Esophagus mucosa (tissue), 1 donor: ENCODE measurements around the gene DYNC1LI2. TPM values are rescaled to one million over a fixed set of nuclear protein-coding genes. Genes with fewer than 3 reads are reported as not detected.
"Not testable (repeated sequence)": the region's sequence is repeated elsewhere in the genome, so short reads cannot be mapped to it uniquely, and the experiment has no call there.

ENCODE experiments used
- ATAC-seq: fragments of 200-7000 bp; cut with Tn5 transposase; one replicate; pipeline ENCODE4 v1.9.1; 2020
- total RNA-seq: library from RNA; stranded (reverse); gene quantifications from one replicate; pipeline ENCODE4 v1.2.4, GENCODE V29; 2023
- donor health status: DM: yes; HTN: yes; CAD: no.

The DYNC1LI2 gene
- total RNA-seq, result 69.4 TPM

DNA sequence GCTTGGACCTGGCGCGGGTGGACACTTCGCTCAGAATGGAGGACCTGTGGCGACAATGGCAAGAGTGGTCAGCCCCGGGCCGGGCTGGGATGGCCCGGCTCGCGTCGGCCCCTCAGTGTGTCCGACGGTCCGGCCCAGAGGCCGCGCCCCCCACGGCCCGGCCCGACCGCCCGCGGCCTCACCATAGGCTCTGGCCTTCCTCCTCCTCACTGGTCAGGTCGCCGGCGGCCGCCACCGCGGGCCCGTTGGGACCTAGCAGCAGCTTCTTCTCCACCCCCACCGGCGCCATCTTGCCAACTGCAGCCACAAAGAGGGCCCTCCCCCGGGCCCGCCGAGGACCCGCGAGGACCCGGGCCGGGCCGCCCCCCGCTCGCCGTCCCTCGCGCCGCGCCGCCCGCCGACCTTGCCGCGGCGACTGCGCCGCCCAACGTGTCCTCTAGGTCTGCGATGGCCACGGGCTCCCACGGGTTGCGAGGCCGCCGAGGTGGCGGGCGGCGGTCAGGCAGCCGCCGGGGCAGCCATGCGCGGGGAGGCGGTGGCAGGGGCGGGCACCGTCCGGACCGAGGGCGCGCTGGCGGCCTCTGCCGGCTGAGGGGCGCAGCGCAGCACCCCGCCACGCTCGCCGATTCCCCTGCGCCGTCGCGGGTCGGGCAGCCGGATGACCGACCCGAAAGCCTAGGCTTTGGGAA is at the start of gene DYNC1LI2:
Gene DYNC1LI2, minus strand, starts transcription at position 307 of the 689 bp plus-strand sequence. Its CDS starts 18 bp downstream, at position 289.
- ATAC-seq, result peak; percentile 93

DNA sequence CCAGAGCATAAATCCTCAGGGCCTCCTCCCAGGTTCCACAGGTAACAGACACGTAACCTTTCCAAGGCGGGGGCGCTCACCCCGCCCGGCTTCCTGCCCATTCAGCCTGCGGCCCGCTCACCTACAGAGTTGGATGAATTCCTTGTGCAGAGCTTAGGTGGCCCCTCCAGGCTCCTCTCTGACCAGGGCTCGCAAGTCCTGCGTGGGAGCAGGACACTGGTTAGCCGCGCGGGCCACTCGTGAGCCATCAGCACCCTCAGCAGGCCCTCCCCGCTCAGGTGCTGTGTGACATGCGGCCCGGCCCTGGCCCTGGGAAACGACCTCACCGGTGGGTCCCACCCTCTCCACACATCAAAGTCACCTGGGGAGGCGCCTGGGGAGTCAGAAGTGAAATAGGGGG is 49.4 kb upstream of the DYNC1LI2 start:
- peak; percentile 8 for ATAC-seq

DNA sequence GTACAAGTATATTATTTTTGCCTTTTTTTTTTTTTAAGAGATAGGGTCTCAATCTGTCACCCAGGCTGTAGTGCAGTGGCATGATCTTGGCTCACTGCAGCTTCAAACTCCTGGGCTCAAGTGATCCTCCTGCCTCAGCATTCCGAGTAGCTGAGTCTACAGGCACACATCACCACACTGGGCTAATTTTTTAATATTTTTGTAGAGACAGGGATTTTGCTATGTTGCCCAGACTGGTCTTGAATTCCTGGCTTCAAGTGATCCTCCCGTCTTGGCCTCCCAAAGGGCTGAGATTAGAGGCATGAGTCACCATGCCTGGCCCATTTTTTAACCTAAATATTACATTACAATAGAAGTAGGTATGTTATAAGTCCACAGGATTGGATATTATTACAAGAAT is 46.8 kb upstream of the DYNC1LI2 start:
- no peak for ATAC-seq

DNA sequence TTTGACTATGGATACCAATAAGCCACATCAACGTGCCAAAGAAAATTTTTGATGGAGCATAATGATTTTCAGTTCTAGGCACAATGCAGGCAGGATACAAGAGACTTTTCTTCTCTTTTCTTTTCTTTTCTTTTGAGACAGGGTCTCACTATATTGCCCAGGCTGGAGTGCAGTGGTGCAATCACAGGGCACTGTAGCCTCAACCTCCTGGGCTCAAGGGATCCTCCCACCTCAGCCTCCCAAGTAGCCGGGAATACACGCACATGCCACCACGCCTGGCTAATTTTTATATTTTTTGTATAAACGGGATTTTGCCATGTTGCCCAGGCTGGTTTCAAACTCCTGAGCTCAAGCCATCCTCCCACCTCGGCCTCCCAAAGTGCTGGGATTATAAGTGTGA is 42.6 kb upstream of the DYNC1LI2 start:
- not testable (repeated sequence) for ATAC-seq

DNA sequence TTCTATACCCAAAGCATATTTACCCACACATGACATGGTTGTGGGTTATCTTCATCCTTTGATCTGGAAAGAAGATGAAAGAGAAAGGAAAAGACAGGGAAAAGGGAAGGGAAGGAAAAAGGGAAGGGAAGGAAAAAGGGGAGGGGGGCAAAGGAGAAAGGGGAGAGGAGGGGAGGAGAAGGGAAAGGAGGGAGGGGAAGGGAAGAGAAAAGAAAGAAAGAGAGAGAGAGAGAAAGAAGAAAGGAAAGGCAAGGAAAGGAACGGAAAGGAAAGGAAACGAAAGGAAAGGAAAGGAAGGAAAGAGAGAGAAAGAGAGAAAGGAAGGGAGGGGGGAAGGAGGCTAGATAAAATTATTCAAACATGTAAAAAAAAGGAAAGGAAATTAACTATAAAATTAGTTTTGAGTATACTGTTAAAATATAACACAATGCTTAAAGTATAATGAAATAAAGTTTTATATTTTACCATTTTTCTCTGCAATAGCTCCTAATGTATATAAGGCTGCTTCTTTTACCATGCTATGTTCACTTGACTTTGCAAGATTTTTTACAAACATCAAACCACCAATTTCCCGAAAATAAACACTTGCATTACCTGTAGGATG is 38.8 kb upstream of the DYNC1LI2 start:
- ATAC-seq, result no peak

DNA sequence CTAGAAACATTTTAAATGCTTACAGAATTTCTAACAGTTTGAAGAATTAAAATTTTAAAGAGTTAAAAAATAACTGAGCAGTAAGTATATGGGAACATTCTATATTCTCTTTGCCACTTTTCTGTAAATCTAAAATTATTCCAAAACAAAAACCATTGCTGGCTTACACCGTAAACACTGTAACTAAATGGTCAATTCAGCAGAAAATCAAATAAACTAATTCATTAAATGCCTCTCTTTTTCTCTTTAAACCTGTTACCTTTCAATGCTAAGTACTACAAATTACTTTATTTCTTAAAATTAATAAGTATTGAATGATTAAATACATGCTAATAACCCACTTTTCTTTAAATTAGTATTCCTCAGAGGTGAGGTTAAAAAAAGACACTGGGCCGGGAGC is 36.0 kb upstream of the DYNC1LI2 start:
- no peak for ATAC-seq

DNA sequence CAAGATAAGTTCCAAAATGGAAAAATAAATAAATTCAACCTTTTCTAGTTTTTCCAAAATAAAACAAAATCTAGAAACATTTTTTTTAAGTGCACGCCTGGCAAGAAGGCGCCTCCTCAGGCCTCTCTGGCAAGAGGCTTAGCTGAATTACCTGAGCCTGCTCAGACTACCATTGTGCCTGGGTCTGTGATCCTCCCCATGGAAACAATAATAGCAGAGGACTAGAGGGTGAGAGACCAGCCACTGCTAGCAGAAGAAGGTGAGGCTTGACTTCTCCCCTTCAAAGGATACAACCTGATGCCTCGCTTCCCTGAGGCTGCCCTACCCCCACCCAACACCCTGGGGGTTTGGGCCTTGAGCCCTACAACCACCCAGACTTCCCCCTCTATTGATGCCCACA is 35.1 kb upstream of the DYNC1LI2 start:
- no peak for ATAC-seq

DNA sequence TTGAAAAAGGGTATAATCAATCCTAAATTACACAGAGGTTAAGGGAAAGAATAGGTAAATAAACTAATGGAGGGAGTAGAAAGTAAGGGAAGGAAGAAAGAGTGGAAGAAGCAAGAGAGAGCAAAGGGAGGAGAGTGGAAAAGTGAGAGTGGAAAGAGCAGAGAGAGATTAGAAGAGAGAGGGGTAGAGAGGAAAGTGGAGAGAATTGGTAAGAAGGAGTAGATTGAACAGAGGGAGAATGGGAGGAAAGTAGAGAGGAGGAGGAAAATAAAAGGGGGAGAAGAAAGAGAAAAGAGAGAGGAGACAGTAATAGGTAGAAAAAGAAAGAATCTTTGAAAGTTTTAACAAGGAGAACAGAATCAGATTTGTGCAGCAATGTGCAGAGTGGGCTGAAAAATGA is 25.0 kb upstream of the DYNC1LI2 start:
- ATAC-seq, result no peak

DNA sequence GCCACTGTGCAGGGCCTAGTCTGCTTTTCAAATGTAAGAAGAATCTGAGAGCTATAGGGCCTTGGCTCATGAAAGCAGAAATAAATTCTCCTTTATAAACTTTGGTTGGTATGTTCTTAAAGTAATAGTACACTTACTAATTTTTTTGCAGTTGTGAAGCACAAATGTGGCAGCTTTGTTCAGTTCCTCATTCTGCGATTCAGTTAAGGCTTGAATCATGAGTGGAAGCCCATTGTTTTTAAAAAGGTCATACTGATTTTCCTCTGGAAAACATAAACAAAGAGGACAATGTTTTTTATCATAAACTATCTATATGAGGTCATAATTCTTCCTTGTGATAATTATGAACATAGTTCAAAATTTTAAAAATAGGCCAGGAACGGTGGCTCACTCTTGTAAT is 23.6 kb upstream of the DYNC1LI2 start:
- no peak for ATAC-seq

DNA sequence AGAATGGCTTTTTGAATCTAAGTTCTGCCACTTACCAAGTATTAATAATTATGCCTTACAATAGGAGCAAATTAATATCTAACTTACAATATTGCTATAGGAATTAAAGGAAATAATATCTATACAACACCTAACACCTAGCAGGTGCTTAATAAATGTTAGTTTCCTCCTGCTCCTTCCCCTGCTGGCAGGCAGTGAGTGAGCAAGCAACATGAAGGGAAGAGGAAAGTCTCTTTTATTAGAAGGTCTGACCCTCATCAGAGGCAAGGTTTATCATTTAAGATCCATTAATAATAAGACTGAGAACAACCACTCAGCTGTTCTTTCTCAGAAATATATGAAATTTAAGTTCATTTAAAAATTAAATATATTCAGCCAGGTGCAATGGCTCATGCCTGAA is 6.7 kb upstream of the DYNC1LI2 start:
- no peak for ATAC-seq

DNA sequence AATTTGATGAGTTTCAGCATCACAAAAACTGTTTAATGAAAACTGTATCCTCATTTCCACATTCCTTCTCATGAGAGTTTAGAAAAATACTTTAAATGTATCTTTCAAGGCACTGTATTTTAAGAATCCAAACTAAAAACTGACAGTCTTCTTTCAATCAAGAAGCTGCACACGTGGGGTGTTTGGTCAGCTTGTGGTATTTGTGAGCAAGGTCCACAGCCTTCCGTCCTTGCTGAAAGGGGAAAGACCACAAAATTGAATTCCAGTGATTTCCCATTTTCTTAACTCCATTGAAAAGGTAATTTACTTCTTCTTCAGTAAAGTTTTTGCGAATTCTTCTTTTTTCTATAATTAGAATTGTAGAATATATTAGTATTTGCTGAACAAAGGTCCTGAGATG is 3.4 kb upstream of the DYNC1LI2 start:
- no peak for ATAC-seq

DNA sequence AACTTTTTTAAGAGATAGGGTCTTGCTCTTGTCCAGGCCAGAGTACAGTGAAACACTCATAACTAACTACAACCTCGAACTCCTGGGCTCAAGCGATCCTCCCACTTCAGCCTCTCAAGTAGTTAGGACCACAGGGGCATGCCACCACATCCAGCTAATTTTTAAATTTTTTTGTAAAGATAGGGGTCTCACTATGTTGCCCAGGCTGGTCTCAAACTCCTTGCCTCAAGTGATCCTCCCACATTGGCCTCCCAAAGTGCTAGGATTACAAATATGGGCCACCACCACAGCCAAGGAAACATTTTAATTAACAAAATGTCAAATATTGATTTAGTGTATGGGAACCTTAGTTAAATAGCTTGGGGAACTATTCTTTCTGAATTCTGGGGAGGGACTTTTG is 2.8 kb upstream of the DYNC1LI2 start:
- ATAC-seq, result no peak

DNA sequence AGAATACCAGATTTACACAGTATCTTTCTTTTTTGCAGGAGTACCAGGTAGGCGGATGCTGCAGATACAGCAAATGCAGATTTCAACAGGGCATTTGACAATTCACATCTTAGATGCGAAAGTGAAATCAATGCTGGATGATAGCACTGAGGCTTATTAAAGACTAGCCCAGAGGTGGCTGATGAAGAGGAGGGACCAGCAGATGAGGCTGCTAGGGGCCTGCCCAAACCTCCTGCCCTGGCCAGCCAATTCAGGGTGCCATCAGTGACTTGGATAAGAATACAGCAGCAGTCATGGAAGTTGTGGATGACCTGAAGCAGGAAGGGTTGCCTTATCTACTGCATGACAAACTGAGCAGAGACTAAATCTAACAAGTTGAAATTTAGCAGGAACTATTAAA is 1.5 kb upstream of the DYNC1LI2 start:
- ATAC-seq, result no peak

DNA sequence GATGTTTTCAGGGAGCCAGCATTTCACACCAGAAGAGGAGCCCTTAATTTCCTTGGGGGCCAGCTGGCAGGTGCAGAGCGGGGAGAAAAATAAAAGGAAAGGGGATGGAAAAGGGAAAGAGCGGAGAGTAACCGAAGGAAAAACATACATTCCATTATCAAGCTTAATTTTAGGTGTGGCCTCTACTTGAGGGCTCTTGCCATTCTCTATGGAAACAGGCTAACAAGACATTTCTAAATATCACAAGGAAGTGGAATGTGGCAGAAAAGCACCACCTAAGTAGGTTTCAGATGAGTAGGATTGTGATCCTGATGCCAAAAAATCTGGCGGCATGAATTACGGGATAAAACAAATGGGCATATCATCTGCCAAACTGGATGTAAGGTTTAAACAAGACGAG is 970 bp upstream of the DYNC1LI2 start:
- no peak for ATAC-seq

DNA sequence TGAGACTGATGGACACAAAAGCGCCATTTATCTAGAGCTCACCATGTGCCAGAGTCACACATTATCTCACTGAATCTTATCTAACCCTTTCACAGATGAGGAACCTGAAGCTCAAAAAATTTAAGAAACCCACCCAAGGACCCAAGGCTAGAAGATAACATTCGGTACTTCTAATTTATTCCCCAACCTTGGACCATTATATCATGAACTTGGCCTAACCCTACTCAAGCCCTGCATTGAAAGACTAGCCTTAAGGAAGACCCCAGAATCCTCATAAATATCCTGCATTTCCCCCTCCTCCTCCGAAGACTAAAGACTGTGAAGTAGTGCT is 548 bp upstream of the DYNC1LI2 start:
- ATAC-seq, result no peak

DNA sequence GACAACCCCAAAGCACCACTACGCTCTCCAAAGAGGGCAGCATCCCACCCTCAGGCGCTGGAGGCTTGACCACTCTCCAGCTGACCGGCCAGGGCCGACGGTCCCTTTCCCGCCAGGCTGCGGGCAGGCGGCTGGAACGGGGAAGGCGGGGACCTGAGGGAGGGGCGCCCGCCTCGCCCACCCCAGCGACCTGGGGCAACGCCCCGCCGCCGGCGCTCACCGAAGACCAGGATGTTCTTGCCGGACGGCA is 431 bp downstream of the DYNC1LI2 start:
- ATAC-seq, result peak; percentile 31

DNA sequence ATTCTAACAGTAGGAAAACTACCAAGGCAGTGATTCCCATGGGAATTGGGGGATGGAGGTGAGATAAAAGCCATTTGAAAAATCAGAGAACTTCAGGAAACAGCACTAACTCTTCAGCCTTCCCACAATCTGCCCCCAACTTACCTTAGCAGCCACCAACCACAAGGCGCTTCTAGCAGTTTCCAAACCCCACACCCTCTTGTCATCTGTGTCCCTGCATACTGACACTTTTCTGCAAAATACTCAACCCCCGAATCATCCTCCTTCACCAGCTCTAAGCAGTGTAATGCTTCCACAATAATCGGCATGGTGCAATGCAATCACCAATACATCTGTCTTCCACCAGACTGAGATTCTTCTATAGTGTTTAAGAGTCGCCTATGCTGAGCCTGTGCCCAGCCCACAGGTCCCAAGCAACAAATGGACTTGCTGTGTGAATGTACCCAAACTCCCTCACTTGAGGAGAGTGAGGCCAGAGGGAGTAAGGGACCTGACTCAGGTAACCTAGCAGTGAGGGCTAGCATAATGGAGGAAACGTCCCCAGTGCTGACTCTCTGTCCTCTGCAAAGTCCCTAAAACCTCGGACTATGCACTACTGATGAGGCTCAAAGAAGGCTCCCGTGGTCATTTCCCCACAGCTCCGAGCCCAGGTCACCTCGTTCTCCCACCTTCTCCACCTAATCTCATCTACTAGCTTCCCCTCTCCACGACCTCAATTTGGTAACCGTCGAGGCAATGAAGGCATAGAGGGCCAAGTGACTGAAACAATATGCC is 943 bp downstream of the DYNC1LI2 start:
- ATAC-seq, result peak; percentile 25

DNA sequence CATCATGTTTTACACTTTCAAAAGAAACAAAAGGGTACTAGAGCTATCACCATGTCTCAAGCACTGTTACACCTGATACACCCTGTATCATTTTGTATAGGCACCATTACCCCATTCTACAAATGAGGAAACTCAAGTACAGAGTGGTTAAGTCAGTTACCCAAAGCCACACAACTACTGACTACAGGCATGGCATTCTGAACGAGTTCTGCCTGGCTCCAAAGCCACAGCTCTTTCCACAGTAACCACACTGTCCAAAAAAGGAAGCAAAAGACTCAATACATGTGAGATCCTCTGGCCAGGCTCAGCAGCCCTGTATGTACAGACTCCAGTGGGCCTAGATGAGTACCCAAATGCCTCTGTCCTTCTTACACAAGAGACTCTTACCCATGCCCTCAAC is 4.7 kb downstream of the DYNC1LI2 start:
- no peak for ATAC-seq

DNA sequence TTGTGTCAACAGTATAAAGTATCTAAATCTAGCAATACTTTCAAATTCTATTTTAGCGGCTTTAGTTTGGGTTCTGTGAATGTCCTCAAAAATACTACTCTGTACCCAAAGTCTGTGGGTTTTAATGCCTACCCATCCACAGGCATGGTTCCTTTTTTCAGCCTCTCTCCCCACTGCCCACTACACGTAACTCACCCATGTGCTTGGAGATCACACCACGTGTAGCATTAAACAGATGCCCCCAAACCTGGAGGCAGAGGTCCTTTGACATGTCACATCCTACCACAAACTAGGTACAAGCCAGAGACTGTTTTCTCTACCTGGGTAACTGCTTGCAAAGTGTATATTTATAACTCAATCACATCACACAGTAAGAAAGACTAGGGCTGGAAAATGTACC is 5.4 kb downstream of the DYNC1LI2 start:
- no peak for ATAC-seq

DNA sequence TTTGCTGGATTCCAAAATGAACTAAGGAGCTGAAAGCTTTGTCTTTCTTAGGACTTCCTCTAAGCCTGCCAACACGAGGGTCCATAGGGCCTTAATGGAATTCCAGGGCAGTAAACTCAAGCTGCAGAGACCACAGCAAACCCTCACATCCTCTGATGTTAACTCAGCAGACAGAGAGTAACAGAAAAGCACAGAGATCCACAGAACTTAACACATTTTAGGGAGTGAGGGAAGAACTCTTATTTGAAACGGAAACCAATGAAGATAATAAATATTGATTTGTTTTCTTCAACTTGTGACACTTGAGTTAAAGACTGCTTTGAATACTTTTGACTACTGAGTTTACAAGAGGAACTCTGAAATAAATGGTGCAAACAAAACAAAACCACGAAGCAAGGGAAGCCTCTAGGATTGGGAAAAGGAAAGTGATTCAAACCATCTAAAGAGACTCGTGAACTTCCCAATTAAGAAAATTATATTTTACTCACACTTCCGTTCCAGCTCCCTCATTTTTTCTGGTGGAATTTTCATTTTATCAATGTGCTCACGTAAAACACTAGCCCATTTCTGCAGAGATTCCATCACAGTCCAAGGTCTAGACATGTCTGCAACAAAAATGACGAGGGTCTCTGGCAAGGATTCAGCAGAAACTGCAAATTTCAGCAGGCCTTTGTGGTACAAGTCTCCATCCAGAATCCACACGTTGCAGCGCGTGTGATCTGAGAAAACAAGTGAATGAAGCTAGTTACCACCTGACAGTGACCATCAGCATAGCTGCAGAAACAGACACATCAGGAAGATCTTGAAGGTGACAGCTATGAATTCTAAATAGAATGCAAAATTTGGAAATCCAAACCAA is 9.2 kb downstream of the DYNC1LI2 start:
- no peak for ATAC-seq

DNA sequence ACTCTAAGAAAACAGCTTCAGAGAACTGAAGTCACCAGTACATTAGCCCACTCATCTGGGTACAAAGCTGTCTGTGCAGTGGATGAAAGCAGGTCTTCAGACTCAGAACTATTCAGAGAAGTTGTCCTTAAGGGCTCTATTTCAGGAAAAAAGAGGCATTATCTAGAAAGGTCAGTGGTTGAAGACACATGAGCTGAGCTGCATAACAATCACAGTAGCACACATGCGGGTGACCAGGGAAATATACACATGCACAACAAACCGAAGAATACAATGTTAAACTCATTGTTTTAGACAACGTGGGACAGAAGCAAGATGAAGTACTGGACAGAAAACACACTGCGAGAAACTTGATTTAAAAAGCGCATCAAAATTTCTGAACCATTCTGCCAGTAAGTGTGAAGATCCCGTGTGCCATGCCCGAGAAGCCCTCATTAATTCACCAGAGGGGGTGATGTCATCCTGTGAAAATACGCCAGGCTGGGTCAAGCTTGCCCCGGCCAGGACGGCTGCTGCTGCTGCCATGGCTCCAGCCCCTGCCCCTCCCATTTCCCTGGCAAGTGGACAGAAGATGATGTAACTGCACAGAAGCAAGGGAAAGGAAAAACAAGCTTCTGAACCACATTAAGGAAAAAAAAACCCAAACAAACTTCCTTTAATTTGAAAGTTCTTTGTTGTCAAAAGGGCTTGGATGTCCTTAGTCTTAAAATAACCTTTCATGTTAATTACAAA is 10.1 kb downstream of the DYNC1LI2 start:
- peak; percentile 90 for ATAC-seq

DNA sequence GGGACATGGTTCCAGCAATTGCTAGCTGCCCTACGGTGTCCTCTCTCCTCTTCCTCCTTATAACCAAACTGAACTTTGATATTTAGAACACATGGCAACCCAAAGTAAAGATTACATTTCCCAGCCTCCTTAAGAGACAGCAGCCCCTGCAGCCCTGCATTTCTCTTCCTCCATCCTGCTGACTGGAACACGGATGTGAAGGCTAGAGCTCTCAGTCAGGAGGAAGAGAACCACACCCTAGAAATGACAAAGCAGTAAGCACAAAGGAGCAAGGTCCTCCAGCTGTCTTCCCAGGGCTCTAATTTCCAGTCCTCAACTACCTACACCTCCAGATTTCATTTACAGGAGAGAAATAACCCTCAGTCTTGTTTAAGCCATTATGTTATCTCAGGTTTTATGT is 10.9 kb downstream of the DYNC1LI2 start:
- peak; percentile 79 for ATAC-seq

DNA sequence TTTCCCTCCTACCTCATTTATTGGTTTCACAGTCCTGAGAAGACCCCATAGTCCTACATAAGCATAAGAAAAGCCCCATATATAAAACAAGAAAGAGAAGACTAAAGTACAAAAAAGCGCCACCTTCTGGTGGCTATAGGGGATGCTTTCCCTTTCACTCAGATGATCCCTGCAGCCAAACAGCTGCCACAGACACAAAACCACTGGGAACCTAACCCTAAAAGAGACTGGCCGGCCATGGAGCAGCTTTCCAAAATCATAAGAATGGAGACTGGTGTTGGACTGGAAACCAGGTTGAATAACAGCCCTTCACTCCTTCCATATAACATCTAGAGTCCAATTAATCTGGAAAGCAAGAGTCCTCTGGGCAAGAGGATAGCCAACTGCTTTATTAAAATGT is 11.4 kb downstream of the DYNC1LI2 start:
- no peak for ATAC-seq
